OCI-LY1 (cell line): ENCODE results near the gene FREY1.

Source experiments
- CTCF ChIP-seq: fragments of 200-600 bp; sonication (generic), shearing (Covaris generic); IDR thresholded peaks from 2 replicates; pipeline ENCODE4 v1.5.1; 2017; ENCODE audit warnings: mild to moderate bottlenecking, antibody characterized with exemption, low read length, moderate library complexity, mixed read lengths
- EZH2 ChIP-seq: fragments of 200-600 bp; sonication (generic), shearing (Covaris generic); IDR thresholded peaks from 2 replicates; pipeline ENCODE4 v1.8.0; 2017; ENCODE audit warnings: borderline replicate concordance, mixed run types, mild to moderate bottlenecking, antibody characterized with exemption, low read length, moderate library complexity, mixed read lengths

GRCh38 chr11:45925550-45925949 is 18.5 kb upstream of the FREY1 start:
- no peak for TF ChIP-seq CTCF
- TF ChIP-seq EZH2: no peak
